EL (cell line): ENCODE measurements around the gene RTP5.
"Not testable (repeated sequence)": the region's sequence is repeated elsewhere in the genome, so short reads cannot be mapped to it uniquely, and the experiment has no call there.

Experiments used
- DNase-seq: peaks from one replicate; pipeline ENCODE4 v3.0.0-alpha.2; 2016

RTP5 gene

GRCh38 chr2:241904011-241904718, 34.6 kb downstream of the RTP5 start:
- DNase-seq = no peak

GRCh38 chr2:241904791-241905710, 35.5 kb downstream of the RTP5 start:
- DNase-seq = no peak

GRCh38 chr2:241905716-241906377, 36.3 kb downstream of the RTP5 start:
- no peak for DNase-seq

GRCh38 chr2:241906378-241906770, 36.8 kb downstream of the RTP5 start:
- not testable (repeated sequence) for DNase-seq

GRCh38 chr2:241906826-241907570, 37.5 kb downstream of the RTP5 start:
- no peak for DNase-seq

GRCh38 chr2:241907831-241908230, 38.3 kb downstream of the RTP5 start:
- not testable (repeated sequence) for DNase-seq

GRCh38 chr2:241908686-241909420, 39.3 kb downstream of the RTP5 start:
- DNase-seq = no peak

- DNase-seq = no peak
Measured at GRCh38 chr2:241909769-241910168, 40.2 kb downstream of the RTP5 start.

- no peak for DNase-seq
Measured at GRCh38 chr2:241910604-241911520, 41.3 kb downstream of the RTP5 start.

GRCh38 chr2:241911551-241911950, 42.0 kb downstream of the RTP5 start:
- DNase-seq = no peak

GRCh38 chr2:241912021-241912555, 42.6 kb downstream of the RTP5 start:
- no peak for DNase-seq

GRCh38 chr2:241913703-241914102, 44.2 kb downstream of the RTP5 start:
- DNase-seq = no peak

GRCh38 chr2:241914542-241914941, 45.0 kb downstream of the RTP5 start:
- no peak for DNase-seq

- DNase-seq = not testable (repeated sequence)
Measured at GRCh38 chr2:241921631-241922030, 52.1 kb downstream of the RTP5 start.

GRCh38 chr2:241922411-241922810, 52.9 kb downstream of the RTP5 start:
- no peak for DNase-seq

- not testable (repeated sequence) for DNase-seq
Measured at GRCh38 chr2:241922816-241923601, 53.5 kb downstream of the RTP5 start.
